Endothelial cell of umbilical vein (primary cell): ENCODE results near the gene SPRR1A.

Experiments
- CTCF ChIP-seq, 2 donors: IDR thresholded peaks; 1 replicate in 1 of 2; 2 replicates in 1 of 2; pipeline ENCODE4 v1.5.1; 2011; ENCODE audit warnings: low read length in 2 of 2, mild to moderate bottlenecking in 2 of 2, moderate library complexity in 2 of 2, control low read depth in 1 of 2, inconsistent platforms in 1 of 2, low read depth in 1 of 2; ENCODE audit not compliant: insufficient read depth in 1 of 2; ENCODE audit errors: extremely low read depth in 1 of 2
- EZH2 ChIP-seq: IDR thresholded peaks from 2 replicates; pipeline ENCODE4 v1.6.1; 2012; ENCODE audit warnings: borderline replicate concordance, low read depth, mild to moderate bottlenecking, moderate library complexity, low read length, inconsistent platforms; ENCODE audit not compliant: severe bottlenecking
- FOS ChIP-seq: IDR thresholded peaks from 2 replicates; pipeline ENCODE4 v1.6.1; 2011; ENCODE audit warnings: mild to moderate bottlenecking, low read length, moderate library complexity, borderline replicate concordance; ENCODE audit not compliant: insufficient read depth
- POLR2A ChIP-seq: IDR thresholded peaks from 2 replicates; pipeline ENCODE4 v1.6.1; 2012; ENCODE audit warnings: low read depth, mild to moderate bottlenecking, control low read depth, low read length
- POLR2AphosphoS5 ChIP-seq: IDR thresholded peaks from 2 replicates; pipeline ENCODE4 v1.6.1; 2012; ENCODE audit warnings: low read depth, mild to moderate bottlenecking, control low read depth, low read length, moderate library complexity; ENCODE audit not compliant: insufficient read depth

- TF ChIP-seq EZH2 (no peak), CTCF (IDR thresholded peaks at IDR 0.05; ENCODE audit: extremely low read depth in 1 of 2, insufficient read depth in 1 of 2, low read depth in 1 of 2, low read length in 2 of 2) (no peak), FOS (no peak), POLR2A (no peak), POLR2AphosphoS5 (no peak)
Observed at GRCh38 chr1:153030895-153031294, 47.0 kb downstream of the SPRR1A start, which contains the start of gene SPRR1B.
